Upper lobe of left lung (tissue), 6 donors: ENCODE measurements around the gene SUSD2. TPM values are rescaled to one million over a fixed set of nuclear protein-coding genes. Genes with fewer than 3 reads are reported as not detected.

ENCODE experiments used
- ATAC-seq, 2 donors: fragments of 200-7000 bp; cut with Tn5 transposase; one replicate each; pipeline ENCODE4 v1.9.1; 2022; ENCODE audit warnings: mild to moderate bottlenecking in 2 of 2, moderate library complexity in 2 of 2; ENCODE audit not compliant: low FRiP score in 2 of 2
- DNase-seq, 2 donors: peaks; one replicate each; pipeline ENCODE4 v3.0.0-alpha.2; 2019 to 2020
- H3K27ac ChIP-seq, 4 donors: fragments of 200-600 bp; sonication (generic); one replicate each; pipeline ENCODE4 v1.5.1; 2016 to 2019
- H3K27me3 ChIP-seq, 4 donors: fragments of 200-600 bp; sonication (generic); one replicate each; pipeline ENCODE4 v1.5.1; 2017 to 2019
- H3K36me3 ChIP-seq, 4 donors: fragments of 200-600 bp; sonication (generic); one replicate each; pipeline ENCODE4 v1.5.1; 2016 to 2019
- H3K4me1 ChIP-seq, 4 donors: fragments of 200-600 bp; sonication (generic); one replicate each; pipeline ENCODE4 v1.5.1; 2018 to 2019
- H3K4me3 ChIP-seq, 4 donors: fragments of 200-600 bp; sonication (generic); one replicate each; pipeline ENCODE4 v1.5.1; 2017 to 2019; ENCODE audit warnings: mild to moderate bottlenecking in 2 of 4, moderate library complexity in 1 of 4
- H3K9me3 ChIP-seq, 4 donors: fragments of 200-600 bp; sonication (generic); one replicate each; pipeline ENCODE4 v1.5.1; 2018 to 2019
- CTCF ChIP-seq, 6 experiments: fragments of 450-650 bp in 4 of 6; fragments of 200-600 bp in 2 of 6; sonication (generic) in 2 of 6; IDR thresholded peaks; one replicate each; pipeline ENCODE4 v1.5.1; 2016 to 2019; ENCODE audit warnings: antibody characterized with exemption in 6 of 6
- EP300 ChIP-seq, 4 donors: sonication (generic); formaldehyde crosslinking; IDR thresholded peaks; one replicate each; pipeline ENCODE4 v1.5.1; 2017; ENCODE audit warnings: antibody characterized with exemption in 4 of 4, control low read depth in 2 of 4
- POLR2A ChIP-seq, 4 donors: fragments of 450-650 bp; IDR thresholded peaks; one replicate each; pipeline ENCODE4 v1.5.1; 2016 to 2017; ENCODE audit warnings: antibody characterized with exemption in 4 of 4, mild to moderate bottlenecking in 2 of 4
- POLR2AphosphoS5 ChIP-seq, 2 donors: sonication (generic); formaldehyde crosslinking; IDR thresholded peaks; one replicate each; pipeline ENCODE4 v1.5.1; 2017; ENCODE audit warnings: antibody characterized with exemption in 2 of 2
- WGBS, 2 donors: methylation state at CpG; one replicate each; pipeline ENCODE4 v1.1.5; 2017 to 2018; 5-methylcytosine and 5-hydroxymethylcytosine counted together
- total RNA-seq, 6 donors: library from RNA; depleted of rRNA in 4 of 6; stranded (reverse); fragments of >200 nt in 4 of 6; gene quantifications; one replicate each; pipeline versions ENCODE4 v1.1.0 to v1.2.1, GENCODE V29; 2016 to 2021
- donor health status: DM: no; HTN: no; CAD: no; lungs with moderate emphysema.
- donor health status: DM: no; HTN: yes; CAD: no; lungs with severe emphysema.

Gene SUSD2
- total RNA-seq, 6 donors from 2014 or later: 191 to 645 (median 348) TPM

GRCh38 chr22:24177045-24177444 is 4.2 kb upstream of the SUSD2 start:
- H3K4me3 ChIP-seq: no peak overlapping the region
- 82 to 98% methylated on average over 5 of the region's 5 CpGs for WGBS, 2 donors
- peaks cover 13 to 68% (median 51%) of the 10 kb centered on the region in 4 donors for H3K36me3 ChIP-seq
- ATAC-seq (no peak), DNase-seq (no peak)
- TF ChIP-seq EP300 (IDR thresholded peaks at IDR 0.05) (no peak), POLR2AphosphoS5 (IDR thresholded peaks at IDR 0.05) (no peak), CTCF (IDR thresholded peaks at IDR 0.05) (no peak), POLR2A (IDR thresholded peaks at IDR 0.05) (no peak)
- H3K27ac ChIP-seq: no peak overlapping the region
- H3K9me3 ChIP-seq: no peaks in the 10 kb centered on the region
- no peaks in the 10 kb centered on the region for H3K27me3 ChIP-seq
- H3K4me1 ChIP-seq: peaks cover 6 to 32% (median 17%) of the 10 kb centered on the region in 4 donors

GRCh38 chr22:24177456-24177855 is 3.8 kb upstream of the SUSD2 start:
- peaks cover 13 to 63% (median 47%) of the 10 kb centered on the region in 4 donors for H3K36me3 ChIP-seq
- peaks cover 6 to 36% (median 19%) of the 10 kb centered on the region in 4 donors for H3K4me1 ChIP-seq
- TF ChIP-seq POLR2AphosphoS5 (IDR thresholded peaks at IDR 0.05): no peak
- no peak for TF ChIP-seq CTCF (IDR thresholded peaks at IDR 0.05)
- TF ChIP-seq POLR2A (IDR thresholded peaks at IDR 0.05): no peak
- no peak for TF ChIP-seq EP300 (IDR thresholded peaks at IDR 0.05)
- ATAC-seq (no peak), DNase-seq (peak in 1 of 2 donors; percentile 61)
- no peaks in the 10 kb centered on the region for H3K27me3 ChIP-seq
- H3K9me3 ChIP-seq: no peaks in the 10 kb centered on the region
- 96 to 100% methylated on average over 3 to 9 of the region's 10 CpGs for WGBS, 2 donors
- no peak overlapping the region for H3K4me3 ChIP-seq
- peak overlapping the region in 1 of 4 donors; percentile 9 for H3K27ac ChIP-seq

GRCh38 chr22:24178021-24178431 is 3.3 kb upstream of the SUSD2 start:
- 86% methylated on average over 11 of the region's 12 CpGs; no CpG with 5 or more reads in 1 of the 2 donors for WGBS, 2 donors
- no peak for ATAC-seq
- TF ChIP-seq CTCF (IDR thresholded peaks at IDR 0.05) (no peak), POLR2AphosphoS5 (IDR thresholded peaks at IDR 0.05) (no peak), POLR2A (IDR thresholded peaks at IDR 0.05) (no peak), EP300 (IDR thresholded peaks at IDR 0.05) (no peak)
- Histone ChIP-seq H3K4me1 (peaks cover 6 to 41% (median 22%) of the 10 kb centered on the region in 4 donors), H3K27ac (peak overlapping the region in 1 of 4 donors; percentile 9), H3K4me3 (no peak overlapping the region), H3K27me3 (no peaks in the 10 kb centered on the region), H3K36me3 (peaks cover 12 to 58% (median 41%) of the 10 kb centered on the region in 4 donors), H3K9me3 (no peaks in the 10 kb centered on the region)
- DNase-seq: peak in 1 of 2 donors; percentile 72

DNA sequence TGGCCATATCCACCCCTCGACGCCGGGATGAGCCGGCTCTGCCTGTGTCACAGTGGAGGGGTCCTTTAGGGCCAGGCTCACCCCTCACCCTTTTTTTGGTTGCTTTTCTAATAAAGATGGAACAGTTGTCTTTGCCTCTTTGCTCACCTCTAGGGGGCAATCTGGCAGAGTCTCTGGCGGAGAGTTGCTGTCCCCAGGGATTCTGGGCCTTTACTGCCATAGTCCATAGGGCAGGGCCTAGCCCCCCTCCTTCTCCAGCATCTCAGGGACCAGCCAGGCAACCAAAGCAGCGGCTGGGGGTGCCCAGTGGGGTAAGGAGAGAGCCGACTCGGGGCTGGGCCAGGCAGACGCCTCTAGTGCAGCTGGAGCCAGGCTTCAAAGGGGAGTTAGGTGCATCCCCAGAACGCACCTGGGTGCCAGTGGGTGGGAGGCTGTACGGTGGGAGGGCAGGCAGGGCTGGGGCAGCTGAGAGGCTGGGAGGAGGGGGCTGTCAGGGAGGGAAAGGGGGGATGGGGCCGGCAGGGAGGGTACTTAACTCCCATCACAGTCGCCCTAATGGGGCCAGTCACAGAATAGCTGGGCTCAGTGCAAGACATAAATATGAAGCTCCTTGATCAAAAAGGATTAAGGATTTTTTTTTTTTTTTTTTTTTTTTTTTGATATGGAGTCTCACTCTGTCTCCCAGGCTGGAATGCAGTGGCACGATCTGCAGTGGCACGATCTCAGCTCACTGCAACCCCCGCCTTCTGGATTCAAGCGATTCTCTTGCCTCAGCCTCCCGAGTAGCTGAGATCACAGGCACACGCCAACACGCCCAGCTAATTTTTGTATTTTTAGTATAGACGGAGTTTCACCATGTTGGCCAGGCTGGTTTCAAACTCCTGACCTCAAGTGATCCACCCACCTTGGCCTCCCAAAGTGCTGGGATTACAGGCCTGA is 2.5 kb upstream of the SUSD2 start:
- H3K27me3 ChIP-seq: no peaks in the 10 kb centered on the region
- H3K27ac ChIP-seq: peak overlapping the region in 1 of 4 donors; percentile 82
- ATAC-seq: no peak
- TF ChIP-seq CTCF (IDR thresholded peaks at IDR 0.05): peak in 1 of 6 experiments; percentile 8
- TF ChIP-seq EP300 (IDR thresholded peaks at IDR 0.05): no peak
- WGBS, 2 donors: 86 to 88% methylated on average over 21 of the region's 21 CpGs
- peak in 1 of 2 donors; percentile 53 for DNase-seq
- H3K4me3 ChIP-seq: no peak overlapping the region
- H3K36me3 ChIP-seq: peaks cover 5 to 50% (median 35%) of the 10 kb centered on the region in 4 donors
- H3K9me3 ChIP-seq: no peaks in the 10 kb centered on the region
- peaks cover 6 to 48% (median 25%) of the 10 kb centered on the region in 4 donors for H3K4me1 ChIP-seq
